Measurements from ENCODE around the gene LHFPL2.

LHFPL2 gene

GRCh38 chr5:78546276-78546996, 102.1 kb downstream of the LHFPL2 start:
- DNase-seq (ENCODE audit: insufficient read length, low spot score) (no peak), FAIRE-seq (no peak)
- no peak for TF ChIP-seq POLR2A (IDR thresholded peaks at IDR 0.05; ENCODE audit: low read depth, low read length)

- no peak for TF ChIP-seq POLR2A (IDR thresholded peaks at IDR 0.05; ENCODE audit: low read depth, low read length)
- DNase-seq (ENCODE audit: insufficient read length, low spot score), result no peak
- no peak for FAIRE-seq
Measured at GRCh38 chr5:78545406-78545805, 103.2 kb downstream of the LHFPL2 start.

- FAIRE-seq (no peak), DNase-seq (ENCODE audit: insufficient read length, low spot score) (no peak)
Measured at GRCh38 chr5:78544561-78545201, 103.9 kb downstream of the LHFPL2 start.

GRCh38 chr5:78543916-78544315, 104.7 kb downstream of the LHFPL2 start:
- no peak for DNase-seq (ENCODE audit: insufficient read length, low spot score)
- no peak for FAIRE-seq
- TF ChIP-seq POLR2A (IDR thresholded peaks at IDR 0.05; ENCODE audit: low read depth, low read length), result no peak

More at GRCh38 chr5:78544561-78545201, 103.9 kb downstream of the LHFPL2 start:
- no peak for TF ChIP-seq POLR2A (IDR thresholded peaks at IDR 0.05; ENCODE audit: low read depth, low read length)

- no peak for TF ChIP-seq POLR2A (IDR thresholded peaks at IDR 0.05; ENCODE audit: low read depth, low read length)
- FAIRE-seq (no peak), DNase-seq (ENCODE audit: insufficient read length, low spot score) (no peak)
Measured at GRCh38 chr5:78543292-78543691, 105.3 kb downstream of the LHFPL2 start.

GRCh38 chr5:78542321-78542840, 106.2 kb downstream of the LHFPL2 start:
- no peak for DNase-seq (ENCODE audit: insufficient read length, low spot score)
- no peak for FAIRE-seq
- no peak for TF ChIP-seq POLR2A (IDR thresholded peaks at IDR 0.05; ENCODE audit: low read depth, low read length)

GRCh38 chr5:78541086-78541654, 107.4 kb downstream of the LHFPL2 start:
- TF ChIP-seq POLR2A (IDR thresholded peaks at IDR 0.05; ENCODE audit: low read depth, low read length), result no peak
- no peak for FAIRE-seq
- no peak for DNase-seq (ENCODE audit: insufficient read length, low spot score)

- DNase-seq (ENCODE audit: insufficient read length, low spot score) (no peak), FAIRE-seq (no peak)
- no peak for TF ChIP-seq POLR2A (IDR thresholded peaks at IDR 0.05; ENCODE audit: low read depth, low read length)
Measured at GRCh38 chr5:78540335-78541085, 108.1 kb downstream of the LHFPL2 start.

GRCh38 chr5:78538240-78538850, 110.2 kb downstream of the LHFPL2 start:
- DNase-seq (ENCODE audit: insufficient read length, low spot score) (no peak), FAIRE-seq (no peak)
- no peak for TF ChIP-seq POLR2A (IDR thresholded peaks at IDR 0.05; ENCODE audit: low read depth, low read length)

- DNase-seq (ENCODE audit: insufficient read length, low spot score) (no peak), FAIRE-seq (no peak)
- TF ChIP-seq POLR2A (IDR thresholded peaks at IDR 0.05; ENCODE audit: low read depth, low read length), result no peak
Measured at GRCh38 chr5:78537821-78538220, 110.8 kb downstream of the LHFPL2 start.

GRCh38 chr5:78537411-78537810, 111.2 kb downstream of the LHFPL2 start:
- FAIRE-seq (no peak), DNase-seq (ENCODE audit: insufficient read length, low spot score) (no peak)
- no peak for TF ChIP-seq POLR2A (IDR thresholded peaks at IDR 0.05; ENCODE audit: low read depth, low read length)

- DNase-seq (ENCODE audit: insufficient read length, low spot score) (no peak), FAIRE-seq (no peak)
- no peak for TF ChIP-seq POLR2A (IDR thresholded peaks at IDR 0.05; ENCODE audit: low read depth, low read length)
Measured at GRCh38 chr5:78536661-78537196, 111.8 kb downstream of the LHFPL2 start.

GRCh38 chr5:78534905-78535200, 113.7 kb downstream of the LHFPL2 start:
- FAIRE-seq, result no peak
- DNase-seq (ENCODE audit: insufficient read length, low spot score), result no peak
- no peak for TF ChIP-seq POLR2A (IDR thresholded peaks at IDR 0.05; ENCODE audit: low read depth, low read length)
